ENCODE data around the gene PEMT.

PEMT gene

DNA sequence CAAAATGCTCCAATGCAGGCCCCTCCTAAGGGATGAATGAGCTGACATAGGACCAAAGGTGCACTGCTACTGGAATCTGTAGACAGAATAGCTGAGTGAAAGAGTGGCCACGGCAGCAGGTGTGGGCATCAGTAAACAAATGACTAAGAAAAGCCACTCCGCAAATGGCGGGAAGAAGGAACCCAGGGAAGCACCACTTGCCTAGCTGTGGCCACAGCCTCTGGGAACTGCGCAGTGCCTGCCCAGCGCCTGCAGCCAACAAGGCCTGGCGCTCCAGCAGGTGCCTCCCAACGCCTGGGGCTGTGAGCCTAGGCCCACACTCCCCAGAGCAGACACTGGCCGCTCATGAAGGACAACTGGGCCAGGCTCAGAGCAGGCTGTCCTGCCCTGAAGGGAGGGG lies 11.8 kb downstream of the PEMT start:
- Histone ChIP-seq H3K27me3 (ENCODE audit: insufficient read depth, low read length) (no peaks in the 10 kb centered on the region), H3K4me1 (ENCODE audit: control insufficient read depth in 1 of 2, insufficient read depth in 2 of 2, low read length in 2 of 2) (peaks cover 44 to 54% of the 10 kb centered on the region in 2 experiments), H3K36me3 (ENCODE audit: control insufficient read depth in 1 of 2, insufficient read depth in 2 of 2, low read length in 2 of 2) (peaks cover 0 to 2% of the 10 kb centered on the region in 2 experiments), H2BK5ac (ENCODE audit: low read depth, low read length, poor library complexity) (no peak overlapping the region), H3K18ac (ENCODE audit: low read length) (no peak overlapping the region), H4K8ac (ENCODE audit: low read depth, low read length) (no peak overlapping the region), H4K91ac (ENCODE audit: low read depth, low read length) (no peak overlapping the region), H3K9ac (ENCODE audit: low read length) (no peak overlapping the region), H3K9me3 (ENCODE audit: insufficient read depth, low read depth, low read length) (no peaks in the 10 kb centered on the region), H2BK12ac (ENCODE audit: low read length) (no peak overlapping the region), H3K23ac (ENCODE audit: low read length) (no peak overlapping the region), H2AK5ac (ENCODE audit: low read length) (no peak overlapping the region), H2AFZ (ENCODE audit: insufficient read depth, low read length, poor library complexity) (no peak overlapping the region), H3K4me3 (ENCODE audit: low read depth, low read length) (no peak overlapping the region), H3K27ac (ENCODE audit: low read depth, low read length) (no peak overlapping the region), H3K79me1 (ENCODE audit: low read length) (peaks cover 21% of the 10 kb centered on the region), H3K14ac (ENCODE audit: low read length) (no peak overlapping the region), H2BK120ac (ENCODE audit: insufficient read depth, low read length, poor library complexity) (no peak overlapping the region), H3K79me2 (ENCODE audit: control insufficient read depth, insufficient read depth, low read length, poor library complexity) (peaks cover 1% of the 10 kb centered on the region), H3K4ac (ENCODE audit: low read depth, low read length) (no peak overlapping the region), H3K4me2 (ENCODE audit: low read length) (no peak overlapping the region), H4K12ac (ENCODE audit: low read depth, low read length) (no peak overlapping the region)
- WGBS (ENCODE audit: extremely low coverage, insufficient coverage, insufficient read length), result no CpG with 5 or more reads among the region's 8 CpGs
- DNase-seq, result peak; percentile 53 to 84

DNA sequence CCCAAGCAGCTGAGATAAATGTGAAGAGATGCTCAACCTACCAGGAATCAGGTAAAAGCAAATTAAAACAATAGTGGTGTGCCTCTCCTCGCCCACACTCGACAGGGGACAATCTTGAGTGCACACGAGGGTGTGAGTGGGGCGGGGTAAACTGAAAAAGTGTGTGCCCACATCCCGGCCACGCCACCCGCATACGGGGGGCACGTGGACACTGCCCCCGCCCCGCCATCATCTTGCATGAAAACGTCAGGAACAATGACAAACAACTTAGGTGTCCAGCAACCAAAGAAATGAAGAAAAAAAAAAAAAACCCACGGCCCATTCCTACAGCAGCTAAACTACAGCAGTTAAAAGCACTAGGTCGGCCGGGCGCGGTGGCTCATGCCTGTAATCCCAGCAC lies 14.1 kb downstream of the PEMT start:
- Histone ChIP-seq H3K4me1 (ENCODE audit: control insufficient read depth in 1 of 2, insufficient read depth in 2 of 2, low read length in 2 of 2) (peaks cover 41 to 47% of the 10 kb centered on the region in 2 experiments), H2BK120ac (ENCODE audit: insufficient read depth, low read length, poor library complexity) (no peak overlapping the region), H2BK5ac (ENCODE audit: low read depth, low read length, poor library complexity) (no peak overlapping the region), H3K4me2 (ENCODE audit: low read length) (no peak overlapping the region), H2BK12ac (ENCODE audit: low read length) (no peak overlapping the region), H3K36me3 (ENCODE audit: control insufficient read depth in 1 of 2, insufficient read depth in 2 of 2, low read length in 2 of 2) (peaks cover 0 to 2% of the 10 kb centered on the region in 2 experiments), H3K9ac (ENCODE audit: low read length) (no peak overlapping the region), H4K8ac (ENCODE audit: low read depth, low read length) (no peak overlapping the region), H3K79me2 (ENCODE audit: control insufficient read depth, insufficient read depth, low read length, poor library complexity) (peaks cover 1% of the 10 kb centered on the region), H3K18ac (ENCODE audit: low read length) (no peak overlapping the region), H3K14ac (ENCODE audit: low read length) (no peak overlapping the region), H4K91ac (ENCODE audit: low read depth, low read length) (no peak overlapping the region), H3K27ac (ENCODE audit: low read depth, low read length) (no peak overlapping the region), H3K27me3 (ENCODE audit: insufficient read depth, low read length) (no peaks in the 10 kb centered on the region), H2AFZ (ENCODE audit: insufficient read depth, low read length, poor library complexity) (no peak overlapping the region), H3K23ac (ENCODE audit: low read length) (no peak overlapping the region), H4K12ac (ENCODE audit: low read depth, low read length) (no peak overlapping the region), H3K9me3 (ENCODE audit: insufficient read depth, low read depth, low read length) (no peaks in the 10 kb centered on the region), H2AK5ac (ENCODE audit: low read length) (no peak overlapping the region), H3K4me3 (ENCODE audit: low read depth, low read length) (no peak overlapping the region), H3K4ac (ENCODE audit: low read depth, low read length) (no peak overlapping the region), H3K79me1 (ENCODE audit: low read length) (peaks cover 22% of the 10 kb centered on the region)
- WGBS (ENCODE audit: extremely low coverage, insufficient coverage, insufficient read length), result no CpG with 5 or more reads among the region's 17 CpGs
- peak in 1 of 2 donors; percentile 54 for DNase-seq

DNA sequence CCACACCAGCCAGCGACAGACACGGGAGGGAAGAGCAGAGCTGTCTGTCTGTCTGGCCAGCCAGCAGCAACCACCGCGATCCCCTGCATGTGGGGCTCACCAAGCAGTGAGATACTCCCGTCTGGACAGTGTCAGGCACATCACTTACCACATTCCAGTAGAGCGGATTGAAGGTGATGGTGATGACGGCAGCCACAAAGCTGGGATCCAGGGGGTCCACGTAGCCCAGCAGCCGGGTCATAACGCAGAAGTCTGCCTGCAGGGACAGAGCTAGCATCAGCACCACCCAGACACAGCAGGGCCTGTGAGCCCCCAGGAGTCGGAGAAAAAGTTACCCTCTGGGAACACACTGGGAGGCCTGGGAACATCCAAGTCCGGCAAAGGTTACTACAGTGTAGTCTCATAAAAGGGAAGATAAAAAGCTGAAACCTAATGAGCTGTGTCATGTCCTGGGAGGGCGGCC lies 14.7 kb downstream of the PEMT start:
- peaks cover 1% of the 10 kb centered on the region for H3K79me2 ChIP-seq (ENCODE audit: control insufficient read depth, insufficient read depth, low read length, poor library complexity)
- H3K23ac ChIP-seq (ENCODE audit: low read length), result no peak overlapping the region
- DNase-seq, result no peak
- H3K4me3 ChIP-seq (ENCODE audit: low read depth, low read length), result no peak overlapping the region
- H4K91ac ChIP-seq (ENCODE audit: low read depth, low read length), result peak overlapping the region; percentile 42
- no peak overlapping the region for H2AFZ ChIP-seq (ENCODE audit: insufficient read depth, low read length, poor library complexity)
- H3K36me3 ChIP-seq (ENCODE audit: control insufficient read depth in 1 of 2, insufficient read depth in 2 of 2, low read length in 2 of 2), result peaks cover 0 to 2% of the 10 kb centered on the region in 2 experiments
- H2BK120ac ChIP-seq (ENCODE audit: insufficient read depth, low read length, poor library complexity), result no peak overlapping the region
- no peak overlapping the region for H3K18ac ChIP-seq (ENCODE audit: low read length)
- peaks cover 36 to 42% of the 10 kb centered on the region in 2 experiments for H3K4me1 ChIP-seq (ENCODE audit: control insufficient read depth in 1 of 2, insufficient read depth in 2 of 2, low read length in 2 of 2)
- H2BK5ac ChIP-seq (ENCODE audit: low read depth, low read length, poor library complexity), result no peak overlapping the region
- no peak overlapping the region for H3K4me2 ChIP-seq (ENCODE audit: low read length)
- H3K27me3 ChIP-seq (ENCODE audit: insufficient read depth, low read length), result no peaks in the 10 kb centered on the region
- peaks cover 19% of the 10 kb centered on the region for H3K79me1 ChIP-seq (ENCODE audit: low read length)
- H3K14ac ChIP-seq (ENCODE audit: low read length), result no peak overlapping the region
- H2AK5ac ChIP-seq (ENCODE audit: low read length), result no peak overlapping the region
- H3K9me3 ChIP-seq (ENCODE audit: insufficient read depth, low read depth, low read length), result no peaks in the 10 kb centered on the region
- no peak overlapping the region for H3K4ac ChIP-seq (ENCODE audit: low read depth, low read length)
- H3K9ac ChIP-seq (ENCODE audit: low read length), result no peak overlapping the region
- peak overlapping the region; percentile 31 for H3K27ac ChIP-seq (ENCODE audit: low read depth, low read length)
- WGBS (ENCODE audit: extremely low coverage, insufficient coverage, insufficient read length), result no CpG with 5 or more reads among the region's 13 CpGs
- no peak overlapping the region for H2BK12ac ChIP-seq (ENCODE audit: low read length)
- H4K12ac ChIP-seq (ENCODE audit: low read depth, low read length), result no peak overlapping the region
- H4K8ac ChIP-seq (ENCODE audit: low read depth, low read length), result no peak overlapping the region

DNA sequence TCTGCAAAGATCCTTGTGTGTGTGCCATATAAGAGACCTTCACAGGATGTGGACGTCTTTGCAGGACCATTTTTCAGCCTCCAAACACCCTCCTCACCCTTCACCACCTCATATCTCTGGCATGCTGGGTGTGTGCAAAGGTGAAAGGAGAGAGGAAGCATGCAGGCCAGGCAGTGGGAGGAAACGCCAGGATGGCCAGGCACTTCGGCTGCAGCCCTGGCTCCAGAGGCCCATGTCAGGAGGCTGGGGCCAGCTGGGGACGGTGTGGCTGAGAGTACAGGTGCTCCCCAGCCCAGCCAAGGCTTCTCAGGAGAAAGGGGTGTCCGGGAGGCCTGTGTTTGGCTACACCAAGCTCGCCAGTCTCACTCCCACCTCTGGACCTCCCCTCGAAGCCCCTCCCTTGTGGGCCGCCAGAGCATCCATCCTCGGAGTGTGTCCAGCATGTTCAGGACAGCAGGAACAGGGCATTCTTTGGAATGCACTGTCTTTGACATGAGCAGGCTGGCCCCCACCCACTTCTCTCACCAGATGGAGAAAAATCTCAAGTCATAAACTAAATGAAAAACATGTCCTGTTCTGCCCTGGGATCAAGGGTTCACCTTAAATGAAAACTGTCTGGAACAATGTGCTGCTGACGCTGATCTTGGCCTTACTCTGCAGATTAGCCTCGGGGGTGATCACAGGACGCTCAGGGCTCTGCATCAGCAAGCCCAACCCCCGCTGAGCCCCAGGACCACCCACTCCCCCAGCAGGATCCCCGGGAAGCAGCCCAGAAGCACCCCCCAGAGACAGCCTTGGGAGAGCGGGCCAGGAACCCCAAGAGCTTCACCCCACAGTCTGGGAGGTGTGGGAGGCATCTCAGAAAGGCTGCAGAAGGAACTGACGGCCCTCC lies 15.9 kb downstream of the PEMT start:
- Histone ChIP-seq H3K23ac (ENCODE audit: low read length) (no peak overlapping the region), H3K4ac (ENCODE audit: low read depth, low read length) (no peak overlapping the region), H3K14ac (ENCODE audit: low read length) (peak overlapping the region; percentile 12), H2AK5ac (ENCODE audit: low read length) (no peak overlapping the region), H4K91ac (ENCODE audit: low read depth, low read length) (peak overlapping the region; percentile 42), H3K4me1 (ENCODE audit: control insufficient read depth in 1 of 2, insufficient read depth in 2 of 2, low read length in 2 of 2) (peaks cover 24 to 30% of the 10 kb centered on the region in 2 experiments), H3K4me3 (ENCODE audit: low read depth, low read length) (no peak overlapping the region), H3K27me3 (ENCODE audit: insufficient read depth, low read length) (no peaks in the 10 kb centered on the region), H2AFZ (ENCODE audit: insufficient read depth, low read length, poor library complexity) (no peak overlapping the region), H2BK12ac (ENCODE audit: low read length) (peak overlapping the region; percentile 29), H3K9ac (ENCODE audit: low read length) (no peak overlapping the region), H3K4me2 (ENCODE audit: low read length) (no peak overlapping the region), H3K79me1 (ENCODE audit: low read length) (peaks cover 14% of the 10 kb centered on the region), H3K79me2 (ENCODE audit: control insufficient read depth, insufficient read depth, low read length, poor library complexity) (peaks cover 1% of the 10 kb centered on the region), H3K36me3 (ENCODE audit: control insufficient read depth in 1 of 2, insufficient read depth in 2 of 2, low read length in 2 of 2) (peaks cover 0 to 2% of the 10 kb centered on the region in 2 experiments), H3K27ac (ENCODE audit: low read depth, low read length) (peak overlapping the region; percentile 31), H4K8ac (ENCODE audit: low read depth, low read length) (peak overlapping the region; percentile 17), H2BK120ac (ENCODE audit: insufficient read depth, low read length, poor library complexity) (peak overlapping the region; percentile 36), H3K18ac (ENCODE audit: low read length) (no peak overlapping the region), H4K12ac (ENCODE audit: low read depth, low read length) (no peak overlapping the region), H3K9me3 (ENCODE audit: insufficient read depth, low read depth, low read length) (no peaks in the 10 kb centered on the region), H2BK5ac (ENCODE audit: low read depth, low read length, poor library complexity) (no peak overlapping the region)
- peak in 1 of 2 donors; percentile 50 for DNase-seq
- no CpG with 5 or more reads among the region's 16 CpGs for WGBS (ENCODE audit: extremely low coverage, insufficient coverage, insufficient read length)
